NOMO-1 treated with DMSO at 0.1 percent for 48 hours (cell line): Measurements from ENCODE around the gene RIMBP3B.
"Not testable (repeated sequence)": the region's sequence is repeated elsewhere in the genome, so short reads cannot be mapped to it uniquely, and the experiment has no call there.

Experiments used
- DNase-seq: peaks from one replicate; lab custom pipeline; 2025; ENCODE audit not compliant: unreplicated experiment; lab: John Stamatoyannopoulos, UW

RIMBP3B gene

GRCh38 chr22:21383701-21384467, at the start of gene RIMBP3B:
Gene RIMBP3B, plus strand, starts transcription at chr22:21383751. Its CDS starts 108 bp downstream, at chr22:21383859.
- not testable (repeated sequence) for DNase-seq

- DNase-seq = not testable (repeated sequence)
Observed at GRCh38 chr22:21357527-21357926, 26.0 kb upstream of the RIMBP3B start.

- DNase-seq = not testable (repeated sequence)
Observed at GRCh38 chr22:21360525-21360924, 23.0 kb upstream of the RIMBP3B start.

GRCh38 chr22:21362473-21362872, 21.1 kb upstream of the RIMBP3B start:
- DNase-seq = not testable (repeated sequence)

- DNase-seq = not testable (repeated sequence)
Observed at GRCh38 chr22:21363061-21363460, 20.5 kb upstream of the RIMBP3B start.

GRCh38 chr22:21363803-21364202, 19.7 kb upstream of the RIMBP3B start:
- DNase-seq = not testable (repeated sequence)

GRCh38 chr22:21364362-21364761, 19.2 kb upstream of the RIMBP3B start:
- DNase-seq = not testable (repeated sequence)

- not testable (repeated sequence) for DNase-seq
Observed at GRCh38 chr22:21365337-21365736, 18.2 kb upstream of the RIMBP3B start.

GRCh38 chr22:21368603-21369310, 14.8 kb upstream of the RIMBP3B start:
- not testable (repeated sequence) for DNase-seq

GRCh38 chr22:21375880-21376279, 7.7 kb upstream of the RIMBP3B start:
- not testable (repeated sequence) for DNase-seq

GRCh38 chr22:21384468-21385357, 1.2 kb downstream of the RIMBP3B start:
- not testable (repeated sequence) for DNase-seq

GRCh38 chr22:21389480-21389879, 5.9 kb downstream of the RIMBP3B start:
- DNase-seq = not testable (repeated sequence)

- not testable (repeated sequence) for DNase-seq
Observed at GRCh38 chr22:21390013-21390412, 6.5 kb downstream of the RIMBP3B start.

- DNase-seq = not testable (repeated sequence)
Observed at GRCh38 chr22:21394613-21395012, 11.1 kb downstream of the RIMBP3B start.

- DNase-seq = not testable (repeated sequence)
Observed at GRCh38 chr22:21401197-21401969, 17.8 kb downstream of the RIMBP3B start.

- not testable (repeated sequence) for DNase-seq
Observed at GRCh38 chr22:21402763-21403314, 19.3 kb downstream of the RIMBP3B start.

- not testable (repeated sequence) for DNase-seq
Observed at GRCh38 chr22:21407139-21407538, 23.6 kb downstream of the RIMBP3B start.

GRCh38 chr22:21407792-21408191, 24.2 kb downstream of the RIMBP3B start:
- DNase-seq = not testable (repeated sequence)

GRCh38 chr22:21416375-21416774, 32.8 kb downstream of the RIMBP3B start:
- DNase-seq = not testable (repeated sequence)

GRCh38 chr22:21417227-21417746, 33.7 kb downstream of the RIMBP3B start, which contains the start of gene HIC2:
Gene HIC2, plus strand, starts transcription at chr22:21417371. Its CDS starts 25,461 bp downstream, at chr22:21442832.
- DNase-seq = not testable (repeated sequence)
